GM19395 (cell line): ENCODE data around the gene PRKAR2B.
A peak's percentile ranks its signal among the peaks of the same experiment; 100 is the strongest.
"Not testable (repeated sequence)": the region's sequence is repeated elsewhere in the genome, so short reads cannot be mapped to it uniquely, and the experiment has no call there.

ENCODE experiments used
- ATAC-seq: cut with Tn5 transposase; IDR thresholded peaks from one replicate; pipeline ENCODE4 v1.9.1; 2021; ENCODE audit warnings: mild to moderate bottlenecking, moderate library complexity; ENCODE audit not compliant: unreplicated experiment

The PRKAR2B gene

GRCh38 chr7:107026166-107026565, 18.3 kb upstream of the PRKAR2B start:
- no peak for ATAC-seq

GRCh38 chr7:107027208-107027607, 17.3 kb upstream of the PRKAR2B start:
- ATAC-seq = no peak

GRCh38 chr7:107029061-107029763, 15.3 kb upstream of the PRKAR2B start:
- no peak for ATAC-seq

GRCh38 chr7:107029764-107030286, 14.7 kb upstream of the PRKAR2B start:
- no peak for ATAC-seq

GRCh38 chr7:107032050-107032449, 12.5 kb upstream of the PRKAR2B start:
- ATAC-seq = no peak

GRCh38 chr7:107032720-107033438, 11.6 kb upstream of the PRKAR2B start:
- no peak for ATAC-seq

- ATAC-seq = no peak
These were observed 10.0 kb upstream of the PRKAR2B start for GRCh38 chr7:107034553-107034952.

GRCh38 chr7:107035446-107035845, 9.1 kb upstream of the PRKAR2B start:
- ATAC-seq = no peak

GRCh38 chr7:107036535-107036934, 8.0 kb upstream of the PRKAR2B start:
- no peak for ATAC-seq

GRCh38 chr7:107037717-107038603, 6.5 kb upstream of the PRKAR2B start:
- no peak for ATAC-seq

GRCh38 chr7:107039199-107039900, 5.2 kb upstream of the PRKAR2B start:
- no peak for ATAC-seq

- no peak for ATAC-seq
These were observed 3.4 kb upstream of the PRKAR2B start for GRCh38 chr7:107041097-107041496.

GRCh38 chr7:107041764-107042163, 2.7 kb upstream of the PRKAR2B start:
- ATAC-seq = not testable (repeated sequence)

GRCh38 chr7:107042326-107042910, 2.1 kb upstream of the PRKAR2B start:
- not testable (repeated sequence) for ATAC-seq

- ATAC-seq = no peak
These were observed 1.0 kb upstream of the PRKAR2B start for GRCh38 chr7:107043491-107043890.

- ATAC-seq = peak; percentile 19
These were observed 571 bp upstream of the PRKAR2B start for GRCh38 chr7:107043921-107044346.

- no peak for ATAC-seq
These were observed 873 bp downstream of the PRKAR2B start for GRCh38 chr7:107045195-107045960.

GRCh38 chr7:107045980-107046379, 1.5 kb downstream of the PRKAR2B start:
- ATAC-seq = no peak

- ATAC-seq = no peak
These were observed 2.2 kb downstream of the PRKAR2B start for GRCh38 chr7:107046491-107047259.
